Coronary artery (tissue), 2 donors: ENCODE results near the gene CREB5.

Source experiments
- DNase-seq: peaks from one replicate; pipeline ENCODE4 v3.0.0-alpha.2; 2017; ENCODE audit warnings: low spot score
- H3K27ac ChIP-seq, 2 donors: fragments of 200-600 bp; sonication (generic); one replicate each; pipeline ENCODE4 v1.5.1; 2016 to 2019
- H3K4me3 ChIP-seq: fragments of 200-600 bp; sonication (generic); 2 replicates; pipeline ENCODE4 v1.5.1; 2016; ENCODE audit warnings: mild to moderate bottlenecking, moderate library complexity
- TF ChIP-seq, protein P1 (sequence below): fragments of 200-600 bp; sonication (generic); IDR thresholded peaks from one replicate; pipeline ENCODE4 v1.5.1; 2019; ENCODE audit warnings: antibody characterized with exemption

Gene CREB5

DNA sequence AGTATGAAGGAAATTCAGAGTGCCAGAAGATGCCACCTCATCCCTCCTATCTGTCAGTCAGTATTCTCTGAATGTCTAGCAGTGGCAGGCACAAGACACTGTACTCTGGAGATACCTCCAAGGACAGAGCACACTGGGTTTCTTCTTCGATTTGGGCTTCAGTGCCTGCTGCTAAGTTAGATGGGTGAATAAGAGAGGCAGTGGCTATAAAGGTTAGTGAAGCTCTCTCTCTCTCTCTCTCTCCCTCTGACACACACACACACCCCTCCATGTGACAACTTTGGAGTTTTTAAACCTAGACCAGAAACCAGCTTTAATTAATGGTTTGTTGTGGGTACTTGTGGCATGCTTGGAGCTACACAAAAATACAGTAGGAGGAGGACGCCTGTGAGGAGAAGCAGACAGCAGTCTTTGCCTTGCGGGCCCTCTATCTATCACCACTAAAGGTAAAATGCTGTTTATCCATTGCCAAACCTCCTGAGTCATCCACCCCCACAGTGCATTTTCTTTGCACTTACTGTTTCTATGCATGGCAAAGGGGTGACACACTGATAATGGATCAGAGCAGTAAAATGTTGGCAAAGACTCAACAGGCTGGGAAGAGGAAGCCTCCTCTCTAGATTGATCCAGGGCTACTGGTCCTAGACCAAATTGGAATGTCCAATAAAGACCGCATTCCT lies 443.4 kb downstream of the CREB5 start:
- no peak overlapping the region for H3K4me3 ChIP-seq
- no peak for DNase-seq
- H3K27ac ChIP-seq = no peak overlapping the region
- TF ChIP-seq, protein P1, sequence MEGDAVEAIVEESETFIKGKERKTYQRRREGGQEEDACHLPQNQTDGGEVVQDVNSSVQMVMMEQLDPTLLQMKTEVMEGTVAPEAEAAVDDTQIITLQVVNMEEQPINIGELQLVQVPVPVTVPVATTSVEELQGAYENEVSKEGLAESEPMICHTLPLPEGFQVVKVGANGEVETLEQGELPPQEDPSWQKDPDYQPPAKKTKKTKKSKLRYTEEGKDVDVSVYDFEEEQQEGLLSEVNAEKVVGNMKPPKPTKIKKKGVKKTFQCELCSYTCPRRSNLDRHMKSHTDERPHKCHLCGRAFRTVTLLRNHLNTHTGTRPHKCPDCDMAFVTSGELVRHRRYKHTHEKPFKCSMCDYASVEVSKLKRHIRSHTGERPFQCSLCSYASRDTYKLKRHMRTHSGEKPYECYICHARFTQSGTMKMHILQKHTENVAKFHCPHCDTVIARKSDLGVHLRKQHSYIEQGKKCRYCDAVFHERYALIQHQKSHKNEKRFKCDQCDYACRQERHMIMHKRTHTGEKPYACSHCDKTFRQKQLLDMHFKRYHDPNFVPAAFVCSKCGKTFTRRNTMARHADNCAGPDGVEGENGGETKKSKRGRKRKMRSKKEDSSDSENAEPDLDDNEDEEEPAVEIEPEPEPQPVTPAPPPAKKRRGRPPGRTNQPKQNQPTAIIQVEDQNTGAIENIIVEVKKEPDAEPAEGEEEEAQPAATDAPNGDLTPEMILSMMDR = no peak

DNA sequence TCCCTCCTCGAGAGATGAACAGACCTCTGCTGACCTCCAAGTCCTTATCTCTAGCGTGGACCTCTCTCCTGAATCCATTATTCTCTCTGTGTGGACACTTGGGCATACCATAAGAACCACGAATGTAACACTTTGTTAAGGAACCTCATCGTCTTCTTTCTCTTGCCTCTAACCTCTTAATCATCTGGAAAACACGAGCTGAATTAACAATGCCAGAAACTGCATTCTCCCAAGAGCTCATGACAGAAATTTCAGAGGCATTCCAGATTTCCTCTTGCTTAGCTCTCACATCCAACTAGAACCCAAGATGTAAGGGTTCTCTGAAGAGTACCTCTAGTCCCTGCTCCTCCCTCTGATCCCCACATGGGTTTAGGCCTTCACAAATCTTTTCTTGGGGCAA lies 444.3 kb downstream of the CREB5 start:
- Histone ChIP-seq H3K4me3 (no peak overlapping the region), H3K27ac (no peak overlapping the region)
- TF ChIP-seq, protein P1 = no peak

DNA sequence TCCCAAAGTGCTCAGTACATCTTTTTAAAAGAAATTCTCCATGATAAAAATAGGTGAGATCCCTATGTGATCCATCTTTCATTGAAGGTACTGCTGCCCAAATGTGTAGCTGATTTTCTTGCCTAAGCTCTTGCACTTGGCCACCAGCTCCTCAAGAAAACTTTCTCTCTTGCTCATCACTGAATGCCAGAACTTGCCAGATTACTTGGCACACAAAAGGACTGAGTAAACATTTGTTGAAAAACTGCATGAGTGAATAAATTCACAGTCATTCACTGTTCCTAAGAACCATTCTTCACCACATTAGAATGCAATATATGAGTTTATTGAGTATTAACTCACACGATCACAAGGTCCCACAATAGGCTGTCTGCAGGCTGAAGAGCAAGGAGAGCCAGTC lies 445.9 kb downstream of the CREB5 start:
- TF ChIP-seq, protein P1 = no peak
- Histone ChIP-seq H3K27ac (no peak overlapping the region), H3K4me3 (no peak overlapping the region)
- no peak for DNase-seq

More for the DNA sequence above, 444.3 kb downstream of the CREB5 start:
- DNase-seq = no peak

DNA sequence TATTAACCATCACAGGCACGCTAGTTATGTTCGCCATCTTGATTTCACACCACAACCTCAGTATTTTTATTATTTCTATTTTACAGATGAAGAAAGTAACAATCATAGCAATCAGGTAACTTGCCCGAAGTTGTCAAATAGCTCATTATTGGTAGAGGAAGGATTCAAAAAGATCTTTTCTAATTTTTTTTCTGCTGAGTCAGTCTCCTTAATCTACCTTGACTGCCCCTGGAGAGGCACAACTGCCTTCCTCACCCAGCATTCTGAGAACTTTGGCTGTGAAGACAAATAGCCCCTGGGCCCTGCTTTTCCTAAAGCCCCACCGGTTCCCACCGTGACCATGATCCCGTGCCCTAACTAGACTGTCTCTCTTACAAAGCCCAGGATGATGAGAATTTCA lies 446.6 kb downstream of the CREB5 start:
- TF ChIP-seq, protein P1 = no peak
- no peak for DNase-seq
- H3K27ac ChIP-seq = no peak overlapping the region
- no peak overlapping the region for H3K4me3 ChIP-seq

DNA sequence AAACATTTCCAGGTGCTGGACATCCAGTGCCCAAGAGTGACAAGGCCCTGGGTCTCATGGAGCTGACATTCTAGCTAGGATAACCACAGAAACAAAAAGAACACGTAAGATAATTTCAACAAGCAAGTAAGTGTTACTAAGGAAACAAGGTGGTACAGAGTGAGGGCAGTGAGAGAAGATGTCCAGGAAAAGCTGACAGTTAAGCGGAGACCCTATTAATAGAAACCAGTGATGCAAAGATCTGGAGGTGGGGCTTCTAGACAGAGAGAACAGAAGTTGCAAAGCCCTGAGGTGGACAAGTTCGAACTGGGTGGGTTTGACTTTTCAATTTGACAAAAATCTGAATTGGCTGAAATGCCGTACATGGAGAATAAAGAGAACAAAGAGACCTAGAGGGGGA lies 449.5 kb downstream of the CREB5 start:
- no peak for DNase-seq
- TF ChIP-seq, protein P1 = no peak
- Histone ChIP-seq H3K27ac (no peak overlapping the region), H3K4me3 (no peak overlapping the region)

DNA sequence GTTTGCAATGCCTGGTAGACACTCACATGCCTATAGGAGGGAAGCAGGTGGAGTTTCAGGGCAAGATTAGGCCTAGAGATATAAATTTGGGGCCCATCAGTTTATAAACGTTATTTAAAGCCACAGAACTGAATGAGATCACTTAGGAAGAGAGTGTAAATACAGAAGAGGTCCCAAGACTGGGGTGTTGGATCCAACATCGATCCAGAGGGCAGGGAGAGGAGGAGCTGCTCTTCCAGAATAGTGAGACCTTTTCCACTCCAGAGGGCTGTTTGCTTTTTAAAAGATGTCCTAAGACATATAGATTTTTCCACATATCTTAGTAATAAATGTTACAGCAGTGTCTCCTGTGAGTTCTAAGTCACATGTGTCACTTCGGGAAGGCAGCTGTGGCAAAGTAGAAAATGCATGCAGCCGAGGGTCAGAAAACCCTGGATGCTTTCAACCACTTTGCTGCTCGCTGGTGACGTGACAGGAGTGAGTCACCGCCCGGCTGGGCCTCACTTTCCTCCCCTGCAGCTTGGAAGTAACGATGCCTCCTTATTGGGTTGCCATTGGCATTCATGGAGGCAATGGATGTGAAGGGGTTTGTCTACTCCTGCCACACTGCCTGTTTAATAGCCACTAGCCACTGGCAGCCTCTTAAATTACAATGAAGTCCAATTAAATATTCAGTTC lies 450.4 kb downstream of the CREB5 start:
- no peak for DNase-seq

More for the DNA sequence above, 450.4 kb downstream of the CREB5 start:
- no peak overlapping the region for H3K27ac ChIP-seq
- no peak overlapping the region for H3K4me3 ChIP-seq
- TF ChIP-seq, protein P1 = no peak
